ACC112 (cell line): ENCODE results near the gene PIEZO1.

ENCODE experiments used
- H2AFZ ChIP-seq: fragments of 200-600 bp; sonication (generic); one replicate; pipeline ENCODE4 v1.6.0; 2017; ENCODE audit warnings: antibody characterized with exemption, low read length; ENCODE audit not compliant: unreplicated experiment
- H3K27ac ChIP-seq: fragments of 200-600 bp; sonication (generic); 2 replicates; pipeline ENCODE4 v1.5.1; 2014; ENCODE audit warnings: low read depth, mild to moderate bottlenecking, antibody characterized with exemption, low read length, moderate library complexity
- H3K27me3 ChIP-seq: fragments of 200-600 bp; sonication (generic); 2 replicates; pipeline ENCODE4 v1.6.1; 2014; ENCODE audit warnings: mild to moderate bottlenecking, antibody characterized with exemption, low read length, moderate library complexity, mixed read lengths; ENCODE audit not compliant: insufficient read depth
- H3K36me3 ChIP-seq: fragments of 200-600 bp; sonication (generic); 2 replicates; pipeline ENCODE4 v1.6.1; 2016; ENCODE audit warnings: mild to moderate bottlenecking, antibody characterized with exemption, low read length, moderate library complexity, mixed read lengths; ENCODE audit not compliant: insufficient read depth
- H3K4me1 ChIP-seq: fragments of 200-600 bp; sonication (generic); one replicate; pipeline ENCODE4 v1.6.1; 2016; ENCODE audit warnings: low read length, mixed read lengths; ENCODE audit not compliant: insufficient read depth, unreplicated experiment, control insufficient read depth
- H3K4me3 ChIP-seq: fragments of 200-600 bp; sonication (generic); 2 replicates; pipeline ENCODE4 v1.5.1; 2014; ENCODE audit warnings: mild to moderate bottlenecking, low read depth, low read length
- H3K79me2 ChIP-seq: fragments of 200-600 bp; sonication (generic); one replicate; pipeline ENCODE4 v1.6.0; 2016; ENCODE audit warnings: low read length; ENCODE audit not compliant: control insufficient read depth, unreplicated experiment, insufficient read depth

PIEZO1 gene

DNA sequence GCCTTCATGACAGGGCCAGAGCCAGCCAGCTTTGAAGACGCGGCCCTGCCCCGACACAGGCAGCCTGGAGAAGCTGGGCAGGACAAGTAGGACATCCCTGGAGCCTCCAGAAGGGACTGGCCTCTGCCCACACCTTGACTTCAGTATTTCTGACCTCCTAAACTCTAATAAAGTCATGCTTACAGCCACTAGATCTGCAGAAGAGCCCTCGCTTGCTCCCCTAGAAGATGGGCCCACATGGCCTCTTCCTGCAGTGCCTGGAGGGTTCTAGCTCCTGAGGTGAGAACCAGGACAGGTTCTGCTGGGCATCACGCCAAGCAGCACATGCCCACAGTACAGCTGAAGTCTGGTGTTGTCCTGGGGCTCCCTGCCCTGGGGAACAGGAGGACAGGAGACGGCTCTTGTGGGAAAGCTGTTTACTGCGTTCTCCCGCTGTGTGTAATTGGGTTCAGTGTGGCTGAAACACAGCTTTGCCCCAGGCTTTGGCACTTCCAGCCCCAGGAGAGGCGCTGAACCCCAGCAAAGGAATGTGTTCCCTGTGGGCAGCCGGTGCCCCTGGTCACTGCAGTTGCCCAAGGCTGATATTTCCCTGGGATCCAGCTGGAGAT, 24.2 kb upstream of the PIEZO1 start:
- Histone ChIP-seq H3K27me3 (no peaks in the 10 kb centered on the region), H3K36me3 (peaks cover 13% of the 10 kb centered on the region; the same call in 1 of the 2 replicates), H3K27ac (no peak overlapping the region), H3K4me1 (peaks cover 29% of the 10 kb centered on the region), H3K4me3 (no peak overlapping the region), H3K79me2 (peaks cover 36% of the 10 kb centered on the region), H2AFZ (no peak overlapping the region)

- H3K79me2 ChIP-seq: peaks cover 42% of the 10 kb centered on the region
- H3K27me3 ChIP-seq: no peaks in the 10 kb centered on the region
- peaks cover 13% of the 10 kb centered on the region; the same call in 1 of the 2 replicates for H3K36me3 ChIP-seq
- no peak overlapping the region for H3K4me3 ChIP-seq
- H3K27ac ChIP-seq: no peak overlapping the region
- H2AFZ ChIP-seq: no peak overlapping the region
- peaks cover 25% of the 10 kb centered on the region for H3K4me1 ChIP-seq
These were observed 22.8 kb upstream of the PIEZO1 start for GRCh38 chr16:88807626-88808453.

GRCh38 chr16:88807142-88807625, 22.2 kb upstream of the PIEZO1 start:
- Histone ChIP-seq H3K4me1 (peaks cover 25% of the 10 kb centered on the region), H3K27ac (no peak overlapping the region), H3K79me2 (peaks cover 42% of the 10 kb centered on the region), H3K27me3 (no peaks in the 10 kb centered on the region), H3K36me3 (peaks cover 13% of the 10 kb centered on the region; the same call in 1 of the 2 replicates), H2AFZ (no peak overlapping the region), H3K4me3 (no peak overlapping the region)

DNA sequence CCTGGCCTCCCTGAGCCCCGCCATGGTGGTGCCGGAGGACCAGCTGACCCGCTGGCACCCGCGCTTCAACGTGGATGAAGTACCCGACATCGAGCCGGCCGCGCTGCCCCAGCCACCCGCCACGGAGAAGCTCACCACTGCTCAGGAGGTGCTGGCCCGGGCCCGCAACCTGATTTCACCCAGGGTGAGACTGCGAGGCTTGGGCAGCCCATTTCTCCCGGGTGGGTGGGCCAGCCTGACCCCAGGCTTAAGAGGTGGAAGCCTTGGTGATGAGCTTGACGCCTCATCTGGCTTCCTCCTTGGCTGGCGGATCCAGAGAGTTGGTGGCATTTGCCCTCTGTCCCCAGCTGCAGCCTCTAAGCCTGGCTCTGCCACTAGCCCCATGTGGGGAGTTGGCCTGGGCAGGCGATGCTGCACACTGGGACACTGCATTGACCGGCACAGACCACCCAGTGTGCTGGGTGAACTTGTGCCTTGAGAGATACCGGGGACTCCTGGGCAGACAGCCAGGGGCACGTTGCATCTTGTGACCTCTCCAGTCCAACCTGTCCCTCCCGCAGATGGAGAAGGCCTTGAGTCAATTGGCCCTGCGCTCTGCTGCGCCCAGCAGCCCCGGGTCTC, 21.6 kb upstream of the PIEZO1 start:
- peaks cover 42% of the 10 kb centered on the region for H3K79me2 ChIP-seq
- no peak overlapping the region for H3K4me3 ChIP-seq
- peaks cover 13% of the 10 kb centered on the region; the same call in 1 of the 2 replicates for H3K36me3 ChIP-seq
- H3K27me3 ChIP-seq: no peaks in the 10 kb centered on the region
- no peak overlapping the region for H2AFZ ChIP-seq
- H3K27ac ChIP-seq: no peak overlapping the region
- H3K4me1 ChIP-seq: peaks cover 25% of the 10 kb centered on the region

DNA sequence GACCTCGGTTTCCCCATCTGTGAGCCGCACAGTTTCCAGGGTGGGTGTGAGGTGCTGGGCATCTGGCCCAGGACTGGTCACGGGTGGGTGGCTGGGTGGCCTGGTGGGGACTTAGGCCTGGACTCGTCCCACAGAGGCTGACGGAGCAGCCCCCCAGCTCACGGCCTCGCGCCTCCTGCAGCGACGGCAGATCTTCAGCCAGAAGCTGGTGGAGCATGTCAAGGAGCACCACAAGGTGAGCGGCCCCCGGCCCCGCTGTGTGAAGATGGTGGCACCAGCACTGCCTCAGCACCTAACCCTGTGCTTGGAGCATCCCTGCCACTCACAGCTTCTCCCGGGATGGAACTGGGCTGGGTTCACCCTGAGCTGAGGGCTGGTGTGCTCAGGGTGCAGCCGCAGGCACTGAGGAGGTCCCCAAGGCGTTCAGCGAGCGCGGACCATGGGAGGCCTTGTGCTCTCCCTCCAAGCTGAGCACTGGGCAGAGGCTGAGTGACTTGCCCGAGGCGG, 20.9 kb upstream of the PIEZO1 start:
- Histone ChIP-seq H3K27ac (no peak overlapping the region), H3K4me3 (no peak overlapping the region)

DNA sequence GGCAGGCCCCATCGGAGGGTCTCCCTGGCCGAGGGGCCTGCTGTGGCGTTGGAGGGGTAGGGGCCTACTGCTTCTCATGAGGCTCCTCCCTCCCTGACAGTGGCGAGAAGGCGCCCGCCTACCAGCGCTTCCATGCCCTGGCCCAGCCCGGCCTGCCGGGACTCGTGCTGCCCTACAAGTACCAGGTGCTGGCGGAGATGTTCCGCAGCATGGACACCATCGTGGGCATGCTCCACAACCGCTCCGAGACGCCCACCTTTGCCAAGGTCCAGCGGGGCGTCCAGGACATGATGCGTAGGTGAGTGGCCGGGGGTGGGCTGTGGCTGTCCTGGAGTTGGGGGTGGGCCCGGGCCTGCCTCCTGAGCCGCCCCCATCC, 20.3 kb upstream of the PIEZO1 start:
- peaks cover 20% of the 10 kb centered on the region for H3K4me1 ChIP-seq

More for the DNA sequence above, 20.9 kb upstream of the PIEZO1 start:
- peaks cover 13% of the 10 kb centered on the region; the same call in 1 of the 2 replicates for H3K36me3 ChIP-seq
- H3K27me3 ChIP-seq: no peaks in the 10 kb centered on the region
- peaks cover 25% of the 10 kb centered on the region for H3K4me1 ChIP-seq
- no peak overlapping the region for H2AFZ ChIP-seq
- peaks cover 42% of the 10 kb centered on the region for H3K79me2 ChIP-seq

GRCh38 chr16:88804552-88805339, 19.7 kb upstream of the PIEZO1 start:
- no peak overlapping the region for H2AFZ ChIP-seq
- peaks cover 14% of the 10 kb centered on the region for H3K4me1 ChIP-seq
- peaks cover 13% of the 10 kb centered on the region; the same call in 1 of the 2 replicates for H3K36me3 ChIP-seq
- H3K79me2 ChIP-seq: peaks cover 36% of the 10 kb centered on the region
- no peak overlapping the region for H3K27ac ChIP-seq
- no peaks in the 10 kb centered on the region for H3K27me3 ChIP-seq
- peak overlapping the region; percentile 98 for H3K4me3 ChIP-seq

More for the DNA sequence above, 20.3 kb upstream of the PIEZO1 start:
- Histone ChIP-seq H3K4me3 (peak overlapping the region; percentile 98), H3K27me3 (no peaks in the 10 kb centered on the region), H3K36me3 (peaks cover 13% of the 10 kb centered on the region; the same call in 1 of the 2 replicates), H3K79me2 (peaks cover 42% of the 10 kb centered on the region), H2AFZ (no peak overlapping the region), H3K27ac (no peak overlapping the region)

DNA sequence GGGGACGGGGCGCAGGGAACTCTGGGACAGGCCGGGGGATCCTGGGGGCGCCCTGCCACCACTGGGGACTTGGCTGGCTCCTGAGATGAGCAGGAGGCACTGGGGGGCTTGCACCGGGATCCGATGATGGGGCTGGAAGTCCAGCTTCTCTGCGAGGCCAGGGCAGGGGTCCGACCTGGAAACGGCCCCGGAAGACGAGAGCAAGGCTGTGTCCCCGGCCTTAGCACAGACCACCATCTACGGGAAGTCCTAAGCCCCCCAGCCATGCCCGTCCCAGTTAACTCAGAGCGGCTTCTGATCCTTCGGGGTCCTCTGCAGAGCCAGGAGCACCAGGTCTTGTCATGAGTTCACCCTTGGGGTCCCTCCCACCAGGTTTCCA, 19.1 kb upstream of the PIEZO1 start:
- Histone ChIP-seq H3K4me1 (peaks cover 9% of the 10 kb centered on the region), H3K27ac (no peak overlapping the region; the same call in 1 of the 2 replicates), H3K79me2 (peaks cover 33% of the 10 kb centered on the region)

DNA sequence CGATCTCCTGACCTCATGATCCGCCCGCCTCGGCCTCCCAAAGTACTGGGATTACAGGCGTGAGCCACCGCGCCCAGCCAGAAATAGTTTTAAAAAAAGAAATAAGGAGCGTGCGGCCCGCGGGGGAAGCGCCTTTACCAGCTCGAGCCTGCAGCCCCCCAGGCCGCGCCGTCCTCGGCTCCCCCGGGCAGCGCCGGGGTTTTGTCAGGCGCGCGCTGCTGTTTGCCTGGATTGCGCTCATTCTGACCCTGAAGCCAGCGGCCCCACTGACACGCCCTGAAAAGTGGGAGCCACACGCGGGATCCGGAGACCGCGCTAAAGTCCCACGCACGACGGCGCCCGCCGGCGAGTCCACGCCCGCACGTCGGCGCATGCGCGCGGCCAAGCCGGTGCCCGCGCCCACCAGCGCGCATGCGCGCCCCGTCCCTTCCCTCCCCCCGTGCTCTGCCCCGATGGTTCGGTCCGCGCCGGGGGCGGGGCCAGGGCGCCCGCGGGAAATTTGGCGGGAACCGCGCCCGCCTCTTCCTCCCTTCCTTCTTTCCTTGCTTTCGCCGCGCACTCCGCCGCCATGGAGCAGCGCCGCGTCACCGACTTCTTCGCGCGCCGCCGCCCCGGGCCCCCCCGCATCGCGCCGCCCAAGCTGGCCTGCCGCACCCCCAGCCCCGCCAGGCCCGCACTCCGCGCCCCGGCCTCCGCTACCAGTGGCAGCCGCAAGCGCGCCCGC, 18.4 kb upstream of the PIEZO1 start, which contains the start of gene CDT1:
CDT1 (plus strand) TSS at position 526 of the 724 bp plus-strand sequence; CDS start at position 569, 43 bp downstream.
- peaks cover 13% of the 10 kb centered on the region; the same call in 1 of the 2 replicates for H3K36me3 ChIP-seq
- peaks cover 7% of the 10 kb centered on the region for H3K4me1 ChIP-seq
- H3K27me3 ChIP-seq: no peaks in the 10 kb centered on the region
- H3K4me3 ChIP-seq: peak within 1 kb of the TSS; percentile 98
- H3K79me2 ChIP-seq: peaks cover 33% of the 10 kb centered on the region
- H3K27ac ChIP-seq: peak within 1 kb of the TSS; percentile 67
- H2AFZ ChIP-seq: peak within 1 kb of the TSS; percentile 37

More for the DNA sequence above, 19.1 kb upstream of the PIEZO1 start:
- peak overlapping the region; percentile 98 for H3K4me3 ChIP-seq
- H3K27me3 ChIP-seq: no peaks in the 10 kb centered on the region
- H2AFZ ChIP-seq: no peak overlapping the region
- peaks cover 13% of the 10 kb centered on the region; the same call in 1 of the 2 replicates for H3K36me3 ChIP-seq
